B cell (primary cell): ENCODE measurements around the gene TPO.

Experiments
- CTCF ChIP-seq: fragments of 200-600 bp; IDR thresholded peaks from one replicate; pipeline ENCODE4 v1.8.0; 2022; ENCODE audit warnings: antibody characterized with exemption, mild to moderate bottlenecking
- EZH2 ChIP-seq: IDR thresholded peaks from 2 replicates; pipeline ENCODE4 v1.6.1; 2012; ENCODE audit warnings: borderline replicate concordance, low read depth, mild to moderate bottlenecking, moderate library complexity, low read length; ENCODE audit not compliant: insufficient read depth, poor library complexity, severe bottlenecking

GRCh38 chr2:1427086-1427485 is 13.8 kb downstream of the TPO start:
- TF ChIP-seq CTCF (no peak), EZH2 (no peak)
